PC-9 (cell line): ENCODE data around the gene GLB1L2. TPM values are rescaled to one million over a fixed set of nuclear protein-coding genes. Genes with fewer than 3 reads are reported as not detected.

Experiments
- BruUV-seq: library from RNA; stranded (reverse); fragments of 400-500 nt; replicated peaks from 2 replicates; lab custom pipeline; 2021; lab: Mats Ljungman, UMichigan
- CTCF ChIA-PET: fragments of 300-600 bp; sonication (Branson Sonifier 250); formaldehyde crosslinking; loops from one replicate; lab custom pipeline; 2022; ENCODE audit warnings: antibody characterized with exemption; lab: Charles Lee
- POLR2A ChIA-PET: fragments of 300-600 bp; sonication (Branson Sonifier 250); formaldehyde crosslinking; loops from one replicate; lab custom pipeline; 2022; ENCODE audit warnings: antibody characterized with exemption; ENCODE audit not compliant: unreplicated experiment; lab: Charles Lee
- DNase-seq, 2 experiments: peaks; one replicate each; pipeline versions ENCODE4 v3.0.0 to v3.0.0-alpha.2; 2015 to 2022; ENCODE audit warnings: mixed read lengths in 1 of 2
- H2AFZ ChIP-seq: fragments of 200-600 bp; sonication (generic); 2 replicates; pipeline ENCODE4 v1.8.1; 2017; ENCODE audit warnings: antibody characterized with exemption
- H3F3A ChIP-seq: fragments of 200-600 bp; sonication (generic); 2 replicates; pipeline ENCODE4 v1.8.1; 2017; ENCODE audit warnings: antibody characterized with exemption, mild to moderate bottlenecking, low read depth; ENCODE audit not compliant: insufficient read depth
- H3K27ac ChIP-seq: fragments of 200-600 bp; sonication (generic); 2 replicates; pipeline ENCODE4 v1.6.1; 2016; ENCODE audit warnings: mixed run types
- H3K27me3 ChIP-seq: fragments of 200-600 bp; sonication (generic); 2 replicates; pipeline ENCODE4 v1.6.1; 2016; ENCODE audit warnings: low read depth, mixed run types; ENCODE audit not compliant: insufficient read depth
- H3K36me3 ChIP-seq: fragments of 200-600 bp; sonication (generic); 2 replicates; pipeline ENCODE4 v1.6.1; 2016; ENCODE audit warnings: low read depth, mixed run types
- H3K4me1 ChIP-seq: fragments of 200-600 bp; sonication (generic); replicated peaks from 2 replicates; pipeline ENCODE4 v1.6.1; 2016; ENCODE audit warnings: mixed run types; ENCODE audit not compliant: insufficient read depth
- H3K4me2 ChIP-seq: fragments of 200-600 bp; sonication (generic); 2 replicates; pipeline ENCODE4 v1.6.1; 2017; ENCODE audit warnings: mixed run types
- H3K4me3 ChIP-seq: fragments of 200-600 bp; sonication (generic); 2 replicates; pipeline ENCODE4 v1.6.1; 2016; ENCODE audit warnings: mixed run types
- H3K79me2 ChIP-seq: fragments of 200-600 bp; sonication (generic); 2 replicates; pipeline ENCODE4 v1.6.1; 2017; ENCODE audit warnings: low read depth, mixed run types
- H3K9me2 ChIP-seq: fragments of 200-600 bp; sonication (generic); 2 replicates; pipeline ENCODE4 v1.8.1; 2017; ENCODE audit warnings: mild to moderate bottlenecking; ENCODE audit not compliant: insufficient read depth
- H3K9me3 ChIP-seq: fragments of 200-600 bp; sonication (generic); 2 replicates; pipeline ENCODE4 v1.8.1; 2016; ENCODE audit warnings: low read depth; ENCODE audit not compliant: insufficient read depth
- H4K20me1 ChIP-seq: fragments of 200-600 bp; sonication (generic); 2 replicates; pipeline ENCODE4 v1.8.1; 2017; ENCODE audit not compliant: insufficient read depth
- CTCF ChIP-seq: fragments of 200-600 bp; sonication (generic); conservative IDR thresholded peaks from 2 replicates; pipeline ENCODE4 v1.6.1; 2017; ENCODE audit warnings: mixed run types, antibody characterized with exemption, mild to moderate bottlenecking, moderate library complexity
- EZH2 ChIP-seq: fragments of 200-600 bp; sonication (generic); IDR thresholded peaks from 2 replicates; pipeline ENCODE4 v1.8.0; 2017; ENCODE audit warnings: antibody characterized with exemption, low read depth
- intact Hi-C: fragments of 100-400 bp; cut with micrococcal nuclease; formaldehyde crosslinking; loops from one replicate; pipeline ENCODE4 v1.10.0; 2022; ENCODE audit not compliant: unreplicated experiment
- total RNA-seq: library from RNA; stranded (reverse); gene quantifications from 2 replicates; pipeline ENCODE4 v1.2.3, GENCODE V29; 2021

The GLB1L2 gene
- total RNA-seq, 1 experiment from 2014 or later = 32.2 TPM

GRCh38 chr11:134374171-134374570 is 42.4 kb downstream of the GLB1L2 start:
- Histone ChIP-seq H3K27ac (no peak overlapping the region), H3F3A (no peaks in the 10 kb centered on the region), H3K79me2 (no peaks in the 10 kb centered on the region), H3K4me3 (no peak overlapping the region), H2AFZ (no peak overlapping the region), H3K9me3 (no peaks in the 10 kb centered on the region), H4K20me1 (no peaks in the 10 kb centered on the region), H3K4me1 (no peaks in the 10 kb centered on the region), H3K9me2 (no peaks in the 10 kb centered on the region), H3K27me3 (no peaks in the 10 kb centered on the region), H3K36me3 (no peaks in the 10 kb centered on the region), H3K4me2 (no peak overlapping the region)
- CTCF ChIA-PET = no interaction called here
- BruUV-seq = no TSS peak
- DNase-seq = no peak
- POLR2A ChIA-PET = no interaction called here
- TF ChIP-seq CTCF (no peak), EZH2 (no peak)
- intact Hi-C loops = no loop called here

- no TSS peak for BruUV-seq
- Histone ChIP-seq H3K4me2 (no peak overlapping the region), H3K27ac (no peak overlapping the region), H3K27me3 (no peaks in the 10 kb centered on the region), H2AFZ (no peak overlapping the region), H3K79me2 (no peaks in the 10 kb centered on the region), H3K9me2 (no peaks in the 10 kb centered on the region), H3K4me3 (no peak overlapping the region), H3K4me1 (no peaks in the 10 kb centered on the region), H3K9me3 (no peaks in the 10 kb centered on the region), H4K20me1 (no peaks in the 10 kb centered on the region), H3K36me3 (no peaks in the 10 kb centered on the region), H3F3A (no peaks in the 10 kb centered on the region)
- intact Hi-C loops = no loop called here
- DNase-seq = no peak
- no peak for TF ChIP-seq EZH2
- TF ChIP-seq CTCF = no peak
- ChIA-PET POLR2A (no interaction called here), CTCF (no interaction called here)
These were observed 43.2 kb downstream of the GLB1L2 start for GRCh38 chr11:134374891-134375550.

- H3K4me1 ChIP-seq = no peaks in the 10 kb centered on the region
- CTCF ChIA-PET = no interaction called here
- no peaks in the 10 kb centered on the region for H3K79me2 ChIP-seq
- H3K4me2 ChIP-seq = no peak overlapping the region
- H3K36me3 ChIP-seq = no peaks in the 10 kb centered on the region
- no TSS peak for BruUV-seq
- no peaks in the 10 kb centered on the region for H3F3A ChIP-seq
- H3K9me2 ChIP-seq = no peaks in the 10 kb centered on the region
- POLR2A ChIA-PET = interaction anchor here (0.6 kb wide), 1 partner anchor 29 kb away, joined by 3 read pairs; no protein-coding TSS in a partner anchor
- no peak overlapping the region for H2AFZ ChIP-seq
- no peaks in the 10 kb centered on the region for H3K9me3 ChIP-seq
- H4K20me1 ChIP-seq = no peaks in the 10 kb centered on the region
- TF ChIP-seq CTCF = no peak
- no peak overlapping the region for H3K4me3 ChIP-seq
- no peak for DNase-seq
- no peaks in the 10 kb centered on the region for H3K27me3 ChIP-seq
- intact Hi-C loops = no loop called here
- no peak overlapping the region for H3K27ac ChIP-seq
These were observed 44.5 kb downstream of the GLB1L2 start for GRCh38 chr11:134376150-134376921.
